ENCODE measurements around the gene CERKL. TPM values are rescaled to one million over a fixed set of nuclear protein-coding genes. Genes with fewer than 3 reads are reported as not detected.
"Not testable (repeated sequence)": the region's sequence is repeated elsewhere in the genome, so short reads cannot be mapped to it uniquely, and the experiment has no call there.

Gene CERKL
- 0.29 TPM in 1 of 2 replicates, not detected in the other for total RNA-seq (2014; rRNA removed; shearing (Covaris generic))

GRCh38 chr2:181656450-181657291 lies at the start of gene CERKL:
Gene CERKL (minus strand): TSS chr2:181657105. CDS start chr2:181657006, 99 bp downstream.
- DNase-seq (ENCODE audit: low read depth) = peak; percentile 59

GRCh38 chr2:181702519-181702918 lies 45.6 kb upstream of the CERKL start:
- DNase-seq (ENCODE audit: low read depth) = not testable (repeated sequence)

- no peak for DNase-seq (ENCODE audit: low read depth)
Measured at GRCh38 chr2:181698223-181698622, 41.3 kb upstream of the CERKL start.

GRCh38 chr2:181697571-181697970 lies 40.7 kb upstream of the CERKL start:
- no peak for DNase-seq (ENCODE audit: low read depth)

- no peak for DNase-seq (ENCODE audit: low read depth)
Measured at GRCh38 chr2:181697126-181697525, 40.2 kb upstream of the CERKL start.

- no peak for DNase-seq (ENCODE audit: low read depth)
Measured at GRCh38 chr2:181694271-181694670, 37.4 kb upstream of the CERKL start.

- no peak for DNase-seq (ENCODE audit: low read depth)
Measured at GRCh38 chr2:181690860-181691259, 34.0 kb upstream of the CERKL start.

GRCh38 chr2:181686576-181687185 lies 29.8 kb upstream of the CERKL start:
- DNase-seq (ENCODE audit: low read depth) = no peak

- DNase-seq (ENCODE audit: low read depth) = no peak
Measured at GRCh38 chr2:181685150-181685688, 28.3 kb upstream of the CERKL start.

- no peak for DNase-seq (ENCODE audit: low read depth)
Measured at GRCh38 chr2:181684454-181685149, 27.7 kb upstream of the CERKL start.

GRCh38 chr2:181683518-181684453 lies 26.9 kb upstream of the CERKL start:
- DNase-seq (ENCODE audit: low read depth) = peak; percentile 63

GRCh38 chr2:181682795-181683517 lies 26.1 kb upstream of the CERKL start:
- DNase-seq (ENCODE audit: low read depth) = no peak

GRCh38 chr2:181682026-181682789 lies 25.3 kb upstream of the CERKL start:
- no peak for DNase-seq (ENCODE audit: low read depth)

- no peak for DNase-seq (ENCODE audit: low read depth)
Measured at GRCh38 chr2:181680937-181681811, 24.3 kb upstream of the CERKL start.

- DNase-seq (ENCODE audit: low read depth) = peak; percentile 55
Measured at GRCh38 chr2:181680055-181680936, 23.4 kb upstream of the CERKL start, which contains the start of gene NEUROD1. Gene NEUROD1 (minus strand): TSS chr2:181680517. CDS start chr2:181678860, 1,657 bp downstream.

- no peak for DNase-seq (ENCODE audit: low read depth)
Measured at GRCh38 chr2:181679544-181679979, 22.7 kb upstream of the CERKL start.

- no peak for DNase-seq (ENCODE audit: low read depth)
Measured at GRCh38 chr2:181678861-181679543, 22.1 kb upstream of the CERKL start.

Measured in Daoy (cell line).